Measurements from ENCODE around the gene GJD3. TPM values are rescaled to one million over a fixed set of nuclear protein-coding genes. Genes with fewer than 3 reads are reported as not detected.

The GJD3 gene
- polyA plus RNA-seq, 1 experiment = 0.56 TPM

- ChIA-PET POLR2A (no interaction called here), CTCF (interaction anchor here (3.4 to 28.2 kb wide), 2 partner anchors 10 to 40 kb away, joined by 18 to 762 read pairs; partner anchors contain the start of gene RARA)
- Histone ChIP-seq H3K27me3 (ENCODE audit: control insufficient read depth, insufficient read depth, low read length) (no peaks in the 10 kb centered on the region), H3K36me3 (ENCODE audit: control insufficient read depth, insufficient read depth, low read length) (peaks cover 35% of the 10 kb centered on the region), H3K4me3 (ENCODE audit: low read depth, low read length) (no peak overlapping the region)
- no peak for DNase-seq (ENCODE audit: low read depth)
- no peak for TF ChIP-seq CTCF (IDR thresholded peaks at IDR 0.05; ENCODE audit: insufficient read depth, low read depth, low read length)
Measured at GRCh38 chr17:40348136-40348504, 16.4 kb downstream of the GJD3 start.

DNA sequence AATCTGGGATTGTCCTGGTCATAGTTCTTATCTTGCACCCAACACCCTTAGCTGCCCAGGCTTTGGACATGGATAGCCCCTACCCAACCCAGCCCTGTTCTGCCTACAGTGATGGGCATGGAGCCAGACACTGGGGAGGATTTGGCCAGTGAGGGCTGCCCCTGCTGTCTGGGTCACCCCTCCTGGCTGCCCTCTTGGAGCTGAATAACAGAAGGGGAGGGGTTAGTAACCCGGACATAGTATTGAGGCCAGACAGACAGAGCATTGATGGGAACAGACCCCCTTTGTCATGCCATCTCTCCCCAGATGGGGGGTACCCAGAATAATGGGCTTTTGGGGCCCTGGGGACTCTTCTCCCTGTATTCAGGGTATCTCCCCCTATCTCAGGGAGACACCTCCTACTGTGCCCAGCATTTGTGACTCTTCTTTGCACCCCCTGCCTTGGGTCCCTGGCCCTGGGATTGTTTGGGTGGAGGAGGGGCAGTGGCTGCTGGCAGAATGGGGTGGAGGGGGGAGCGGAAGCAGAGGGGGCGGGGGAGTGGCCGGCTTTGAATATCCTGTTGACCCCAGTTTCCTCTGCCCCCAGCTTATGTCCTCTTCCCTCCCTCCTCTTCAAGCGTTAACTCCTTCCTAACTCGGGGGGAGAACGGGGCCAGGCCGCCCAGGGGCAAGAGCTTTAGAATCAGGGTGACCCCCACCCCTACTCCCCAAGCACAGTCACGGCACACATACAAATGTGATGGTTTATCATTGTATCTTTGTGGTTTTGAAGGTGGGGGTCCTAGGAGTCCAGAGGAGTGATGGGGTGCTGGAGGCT, 17.0 kb downstream of the GJD3 start:
- CTCF ChIA-PET = interaction anchor here (3.4 to 28.2 kb wide), 2 partner anchors 10 to 40 kb away, joined by 18 to 762 read pairs; partner anchors contain the start of gene RARA
- TF ChIP-seq CTCF (IDR thresholded peaks at IDR 0.05; ENCODE audit: insufficient read depth, low read depth, low read length) = no peak
- no peak overlapping the region for H3K4me3 ChIP-seq (ENCODE audit: low read depth, low read length)
- POLR2A ChIA-PET = no interaction called here
- DNase-seq (ENCODE audit: low read depth) = no peak
- peaks cover 32% of the 10 kb centered on the region for H3K36me3 ChIP-seq (ENCODE audit: control insufficient read depth, insufficient read depth, low read length)
- no peaks in the 10 kb centered on the region for H3K27me3 ChIP-seq (ENCODE audit: control insufficient read depth, insufficient read depth, low read length)

DNA sequence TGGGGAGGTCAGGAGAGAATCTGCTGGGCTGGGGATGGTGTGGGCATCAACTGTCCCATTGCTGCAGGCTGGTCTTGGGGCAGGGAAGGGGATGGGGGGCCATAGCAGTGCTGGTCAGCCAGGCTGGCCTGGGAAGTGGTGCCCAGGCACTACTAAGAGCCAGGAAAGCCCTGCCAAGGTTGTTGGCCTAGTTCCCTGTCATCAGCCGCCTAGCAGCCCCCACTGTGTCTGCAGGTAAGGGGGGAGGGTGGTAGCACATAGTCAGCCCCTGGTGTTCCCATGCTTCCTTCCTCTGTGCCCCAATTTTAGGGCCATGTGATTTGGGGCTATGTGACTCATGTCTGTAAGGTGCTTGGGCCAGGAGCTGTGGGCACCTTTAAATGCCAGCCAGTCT, 17.8 kb downstream of the GJD3 start:
- POLR2A ChIA-PET = no interaction called here
- H3K4me3 ChIP-seq (ENCODE audit: low read depth, low read length) = no peak overlapping the region
- H3K36me3 ChIP-seq (ENCODE audit: control insufficient read depth, insufficient read depth, low read length) = peaks cover 27% of the 10 kb centered on the region
- DNase-seq (ENCODE audit: low read depth) = no peak
- TF ChIP-seq CTCF (IDR thresholded peaks at IDR 0.05; ENCODE audit: insufficient read depth, low read depth, low read length) = no peak
- CTCF ChIA-PET = interaction anchor here (3.4 to 28.2 kb wide), 2 partner anchors 11 to 39 kb away, joined by 18 to 762 read pairs; partner anchors contain the start of gene RARA
- H3K27me3 ChIP-seq (ENCODE audit: control insufficient read depth, insufficient read depth, low read length) = no peaks in the 10 kb centered on the region

DNA sequence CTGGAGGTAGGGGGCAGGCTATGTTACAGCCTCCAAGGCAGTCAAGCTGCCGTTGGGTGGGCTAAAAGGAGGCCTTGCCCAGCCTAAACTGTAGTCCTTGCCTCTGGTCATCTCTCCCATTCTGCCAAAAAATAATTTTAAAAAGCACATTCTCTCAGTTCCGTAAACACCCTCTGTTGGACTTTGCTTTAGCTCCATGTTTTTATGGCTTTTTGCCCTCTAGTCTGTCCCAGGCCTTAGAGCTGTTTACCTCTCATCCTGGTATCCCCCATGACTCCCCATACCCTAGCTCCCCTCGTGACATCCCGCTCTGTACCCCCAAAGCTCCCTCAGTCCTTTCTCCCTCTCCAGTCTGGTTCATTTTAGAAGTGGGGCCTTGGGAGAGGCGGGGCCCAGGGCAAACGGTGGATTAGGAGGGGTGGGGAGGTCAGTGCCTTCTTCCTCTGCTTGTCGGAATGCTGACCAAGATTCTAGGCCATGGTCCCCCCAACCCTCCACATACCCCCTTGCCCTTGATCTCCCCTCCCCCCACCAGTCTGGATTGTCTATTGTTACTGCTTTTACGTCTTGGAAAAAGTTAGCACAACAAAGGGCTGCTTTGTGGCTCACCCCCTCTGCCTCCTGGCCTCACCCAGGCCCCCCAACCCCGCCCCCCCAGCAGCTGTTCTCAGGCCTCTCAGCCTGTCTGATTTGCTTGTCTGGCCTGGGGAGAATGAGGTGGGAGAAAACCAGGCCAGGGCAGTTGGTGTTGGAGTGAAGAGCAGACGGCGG, 18.4 kb downstream of the GJD3 start:
- Histone ChIP-seq H3K4me3 (ENCODE audit: low read depth, low read length) (peak overlapping the region; percentile 84), H3K27me3 (ENCODE audit: control insufficient read depth, insufficient read depth, low read length) (no peaks in the 10 kb centered on the region), H3K36me3 (ENCODE audit: control insufficient read depth, insufficient read depth, low read length) (peaks cover 24% of the 10 kb centered on the region)
- no peak for TF ChIP-seq CTCF (IDR thresholded peaks at IDR 0.05; ENCODE audit: insufficient read depth, low read depth, low read length)
- DNase-seq (ENCODE audit: low read depth) = no peak
- ChIA-PET POLR2A (interaction anchor here (0.6 to 1.1 kb wide), 2 partner anchors 39 to 142 kb away, joined by 3 to 5 read pairs; no protein-coding TSS in a partner anchor), CTCF (interaction anchor here (0.7 to 28.2 kb wide), 6 partner anchors 8 to 188 kb away, joined by 3 to 762 read pairs (median 10); partner anchors contain the start of gene RARA)
